Measurements from ENCODE around the gene APMAP. TPM values are rescaled to one million over a fixed set of nuclear protein-coding genes. Genes with fewer than 3 reads are reported as not detected.

The APMAP gene
- total and polyA plus RNA-seq, 9 of the 15 experiments (the other 6 are each of a cell fraction or from before 2014, with no cell fraction given) = 6.7 to 18.2 (median 14.4) TPM

DNA sequence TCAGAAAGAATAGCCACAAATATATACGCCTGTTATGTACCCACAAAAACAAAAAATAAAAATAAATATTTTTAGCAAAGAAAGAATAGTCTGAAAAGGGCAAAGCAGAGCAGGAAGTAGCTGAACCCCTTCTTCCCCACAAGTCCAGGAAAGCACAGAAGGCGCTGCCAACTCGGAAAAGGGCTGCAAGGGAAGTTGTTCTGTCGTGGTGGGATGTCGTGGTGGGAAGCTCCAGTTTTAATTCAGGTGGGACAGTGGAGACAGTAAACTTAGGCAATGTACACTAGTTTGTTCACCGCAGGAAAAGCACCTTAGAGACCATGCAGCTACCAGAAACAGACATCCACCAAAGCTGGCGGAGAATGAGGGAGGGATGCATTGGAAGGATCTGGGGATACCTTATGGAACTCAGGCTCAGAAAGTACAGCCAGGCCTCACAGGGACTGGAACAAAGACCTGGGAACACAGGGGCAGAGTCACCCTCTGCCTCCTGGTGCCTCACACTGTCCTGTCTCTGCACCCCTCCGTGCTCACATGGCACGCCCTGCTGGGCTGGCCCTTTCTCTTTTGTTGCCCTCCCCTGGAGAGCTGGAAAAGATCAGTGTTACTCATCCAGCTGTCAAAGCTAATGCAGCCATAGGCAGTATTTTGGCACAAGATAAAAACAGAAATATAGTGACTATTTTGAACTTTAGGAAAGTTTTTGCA lies 3.3 kb upstream of the APMAP start:
- Histone ChIP-seq H3K4me3 (no peak overlapping the region), H3K9ac (ENCODE audit: insufficient read depth in 1 of 2, low read depth in 2 of 2, low read length in 2 of 2) (no peak overlapping the region), H3K4me2 (ENCODE audit: insufficient read depth, low read length) (no peak overlapping the region), H3K79me2 (ENCODE audit: control insufficient read depth, insufficient read depth, low read length) (peaks cover 15% of the 10 kb centered on the region), H3K9me3 (replicated peaks; ENCODE audit: control insufficient read depth, insufficient read depth, low read depth, low read length) (no peaks in the 10 kb centered on the region), H3K36me3 (ENCODE audit: control insufficient read depth, insufficient read depth, low read length) (no peaks in the 10 kb centered on the region), H3K9me1 (ENCODE audit: control insufficient read depth, insufficient read depth, low read length) (no peaks in the 10 kb centered on the region), H3K27ac (ENCODE audit: extremely low read depth, low read depth, low read length) (no peak overlapping the region), H3K27me3 (ENCODE audit: control insufficient read depth in 2 of 2, insufficient read depth in 2 of 2, low read length in 2 of 2) (peaks cover 0 to 7% of the 10 kb centered on the region in 2 experiments; a peak in 3 of 5 replicates), H2AFZ (ENCODE audit: low read depth, low read length) (no peak overlapping the region), H3K4me1 (replicated peaks in 1 of 2; ENCODE audit: control insufficient read depth in 2 of 2, insufficient read depth in 2 of 2, low read length in 2 of 2) (peaks cover 10 to 11% of the 10 kb centered on the region in 2 experiments; a peak in 4 of 5 replicates), H4K20me1 (replicated peaks; ENCODE audit: control insufficient read depth, insufficient read depth, low read length) (peaks cover 4% of the 10 kb centered on the region; the same call in 1 of the 2 replicates)
- 4% methylated on average over 8 of the region's 9 CpGs for WGBS (ENCODE audit: insufficient coverage, low coverage, missing lambda C conversion rate)
- no peak for TF ChIP-seq TRIM25 (IDR thresholded peaks at IDR 0.05; ENCODE audit: borderline replicate concordance)
- TF ChIP-seq RHOXF2B (CRISPR knock-in tag; conservative IDR thresholded peaks at IDR 0.05) = no peak
- TF ChIP-seq NRF1 (conservative IDR thresholded peaks at IDR 0.05 in 1 of 2, IDR thresholded peaks at IDR 0.05 in 1 of 2) = no peak
- no peak for TF ChIP-seq RAD51 (IDR thresholded peaks at IDR 0.05; ENCODE audit: borderline replicate concordance, low read depth)
- no peak for TF ChIP-seq GTF2A2 (tag; IDR thresholded peaks at IDR 0.05)
- intact Hi-C loops (cut with micrococcal nuclease) = loop anchor here (2.0 to 10.0 kb wide), 4 partner anchors 75 to 399 kb away; partner anchors contain the start of gene ABHD12
- in situ Hi-C loops (cut with MboI) = no loop called here
- ATAC-seq (no peak), DNase-seq (ENCODE audit: extremely low read depth in 1 of 4, low spot score in 3 of 4) (no peak), FAIRE-seq (no peak)
- BruUV-seq (replicated peaks) = no TSS peak
- ChIA-PET POLR2A (interaction anchor here (0.6 kb wide), 1 partner anchor 252 kb away, joined by 3 read pairs; the partner anchor contains the start of gene PYGB), CTCF (ENCODE audit: low intra/inter-chr PET ratio) (interaction anchor here (2.0 to 3.8 kb wide), 2 partner anchors 69 to 184 kb away, joined by 12 to 34 read pairs; no protein-coding TSS in a partner anchor)

Measured in K562 (cell line).